Natural killer cell (primary cell): ENCODE data around the gene NAA15. TPM values are rescaled to one million over a fixed set of nuclear protein-coding genes. Genes with fewer than 3 reads are reported as not detected.

ENCODE experiments used
- ATAC-seq, 3 donors: fragments of 150-1000 bp in 2 of 3; fragments of 200-7000 bp in 1 of 3; cut with Tn5 transposase; 1 replicate in 1 of 3; 2 replicates in 2 of 3; pipeline ENCODE4 v1.10.0; 2021; ENCODE audit warnings: mild to moderate bottlenecking in 2 of 3, moderate library complexity in 2 of 3
- DNase-seq, 2 donors: peaks; one replicate each; pipeline versions ENCODE4 v3.0.0 to v3.0.0-alpha.2; 2013 to 2021; ENCODE audit warnings: mixed read lengths in 1 of 2
- H3K27ac ChIP-seq: one replicate; pipeline ENCODE4 v1.5.1; 2013; ENCODE audit warnings: mild to moderate bottlenecking, low read length
- H3K27me3 ChIP-seq: one replicate; pipeline ENCODE4 v1.6.1; 2013; ENCODE audit warnings: low read length; ENCODE audit not compliant: control insufficient read depth, insufficient read depth
- H3K36me3 ChIP-seq: one replicate; pipeline ENCODE4 v1.6.1; 2013; ENCODE audit warnings: low read length; ENCODE audit not compliant: control insufficient read depth, insufficient read depth
- H3K4me1 ChIP-seq: one replicate; pipeline ENCODE4 v1.6.1; 2013; ENCODE audit warnings: low read length; ENCODE audit not compliant: control insufficient read depth, insufficient read depth
- H3K4me3 ChIP-seq: one replicate; pipeline ENCODE4 v1.5.1; 2013; ENCODE audit warnings: low read length
- H3K9me3 ChIP-seq: one replicate; pipeline ENCODE4 v1.6.1; 2013; ENCODE audit warnings: low read length; ENCODE audit not compliant: control insufficient read depth, insufficient read depth
- H3K27ac Mint-ChIP-seq, 2 donors: one replicate each; pipeline ENCODE4 v1.8.0; 2022; ENCODE audit warnings: mild to moderate bottlenecking in 2 of 2, mixed read lengths in 2 of 2, moderate library complexity in 1 of 2
- H3K27me3 Mint-ChIP-seq, 2 donors: one replicate each; pipeline ENCODE4 v1.8.0; 2022; ENCODE audit warnings: low read depth in 2 of 2, mixed read lengths in 2 of 2
- H3K36me3 Mint-ChIP-seq: one replicate; pipeline ENCODE4 v1.8.0; 2022; ENCODE audit warnings: mixed read lengths
- H3K4me1 Mint-ChIP-seq, 2 donors: one replicate each; pipeline ENCODE4 v1.8.0; 2022; ENCODE audit warnings: mixed read lengths in 2 of 2
- H3K4me3 Mint-ChIP-seq: one replicate; pipeline ENCODE4 v1.8.0; 2022; ENCODE audit warnings: mild to moderate bottlenecking, moderate library complexity, mixed read lengths
- H3K9me3 Mint-ChIP-seq, 2 donors: one replicate each; pipeline ENCODE4 v1.8.0; 2022; ENCODE audit warnings: mixed read lengths in 2 of 2
- CTCF ChIP-seq: fragments of 200-600 bp; IDR thresholded peaks from one replicate; pipeline ENCODE4 v1.8.0; 2022; ENCODE audit warnings: antibody characterized with exemption
- WGBS: methylation state at CpG from one replicate; pipeline ENCODE4 v1.1.7; 2013; ENCODE audit warnings: missing lambda C conversion rate; ENCODE audit not compliant: insufficient coverage; 5-methylcytosine and 5-hydroxymethylcytosine counted together
- intact Hi-C: fragments of 100-400 bp; cut with micrococcal nuclease; formaldehyde crosslinking; loops from one replicate; pipeline ENCODE4 v1.14.2; 2022
- total RNA-seq, 4 donors: library from RNA; stranded (reverse); fragments of 120-200 nt in 1 of 4; gene quantifications; one replicate each; pipeline versions ENCODE4 v1.2.3 to v1.2.4, GENCODE V29; 2013 to 2022

Gene NAA15
- total RNA-seq, 3 donors from 2014 or later (not counting 1 experiment from before 2014, with no cell fraction given) = 56.7 to 66.3 (median 61.9) TPM

- Histone ChIP-seq H3K36me3 (no peaks in the 10 kb centered on the region), H3K27me3 (no peaks in the 10 kb centered on the region), H3K4me1 (peaks cover 7% of the 10 kb centered on the region), H3K27ac (peak overlapping the region; percentile 87), H3K9me3 (no peaks in the 10 kb centered on the region), H3K4me3 (peak overlapping the region; percentile 39)
- ATAC-seq (peak; percentile 93 to 99 (median 95)), DNase-seq (peak; percentile 66 to 85)
- peak overlapping the region; percentile 91 for H3K4me3 Mint-ChIP-seq
- intact Hi-C loops = loop anchor here (1.0 to 2.0 kb wide), 2 partner anchors 34 to 88 kb away; partner anchors contain the start of gene NAA15
- no peak for TF ChIP-seq CTCF
- no peaks in the 10 kb centered on the region for H3K9me3 Mint-ChIP-seq
- no peaks in the 10 kb centered on the region for H3K36me3 Mint-ChIP-seq
- WGBS = 4% methylated on average over 13 of the region's 14 CpGs
- H3K4me1 Mint-ChIP-seq = peaks cover 18 to 22% of the 10 kb centered on the region in 2 donors
- peak overlapping the region; percentile 92 to 95 for H3K27ac Mint-ChIP-seq
- H3K27me3 Mint-ChIP-seq = no peaks in the 10 kb centered on the region
Observed at GRCh38 chr4:139266583-139267257, 34.6 kb upstream of the NAA15 start.

GRCh38 chr4:139267301-139267700, 34.0 kb upstream of the NAA15 start:
- Mint-ChIP-seq H3K9me3 (no peaks in the 10 kb centered on the region), H3K4me1 (peaks cover 18 to 22% of the 10 kb centered on the region in 2 donors), H3K36me3 (no peaks in the 10 kb centered on the region), H3K27ac (peak overlapping the region; percentile 92 to 95), H3K27me3 (no peaks in the 10 kb centered on the region), H3K4me3 (peak overlapping the region; percentile 91)
- no peaks in the 10 kb centered on the region for H3K27me3 ChIP-seq
- TF ChIP-seq CTCF = no peak
- H3K4me3 ChIP-seq = no peak overlapping the region
- no CpG with 5 or more reads among the region's 1 CpG for WGBS
- no peaks in the 10 kb centered on the region for H3K9me3 ChIP-seq
- no peaks in the 10 kb centered on the region for H3K36me3 ChIP-seq
- peak overlapping the region; percentile 87 for H3K27ac ChIP-seq
- no peak for DNase-seq
- peaks cover 7% of the 10 kb centered on the region for H3K4me1 ChIP-seq
- no peak for ATAC-seq
- intact Hi-C loops = loop anchor here (2.0 kb wide), 1 partner anchor 34 kb away; the partner anchor contains the start of gene NAA15

- Mint-ChIP-seq H3K27me3 (peaks cover 10 to 15% of the 10 kb centered on the region in 2 donors), H3K36me3 (no peaks in the 10 kb centered on the region), H3K4me3 (no peak overlapping the region), H3K4me1 (peaks cover 3 to 4% of the 10 kb centered on the region in 2 donors), H3K9me3 (no peaks in the 10 kb centered on the region), H3K27ac (no peak overlapping the region)
- Histone ChIP-seq H3K36me3 (no peaks in the 10 kb centered on the region), H3K4me1 (peaks cover 2% of the 10 kb centered on the region), H3K4me3 (no peak overlapping the region), H3K27ac (no peak overlapping the region), H3K9me3 (no peaks in the 10 kb centered on the region), H3K27me3 (peaks cover 24% of the 10 kb centered on the region)
- DNase-seq = no peak
- no peak for TF ChIP-seq CTCF
- intact Hi-C loops = no loop called here
- no peak for ATAC-seq
- no CpG with 5 or more reads among the region's 1 CpG for WGBS
Observed at GRCh38 chr4:139273835-139274234, 27.5 kb upstream of the NAA15 start.
